ENCODE results near the gene NAA16.

- no peak for TF ChIP-seq CTCF (conservative IDR thresholded peaks at IDR 0.05)
- TF ChIP-seq EZH2 (IDR thresholded peaks at IDR 0.05; ENCODE audit: low read depth): no peak
These were observed 108.1 kb downstream of the NAA16 start for GRCh38 chr13:41419206-41419605.

All from PC-9 (cell line).